Measurements from ENCODE around the gene ALDH1A3.

ALDH1A3 gene

GRCh38 chr15:100948430-100948762 is 68.8 kb downstream of the ALDH1A3 start:
- no peak for DNase-seq (ENCODE audit: low read depth in 1 of 2, low spot score in 1 of 2)

GRCh38 chr15:100949691-100950090 is 70.1 kb downstream of the ALDH1A3 start:
- DNase-seq (ENCODE audit: low read depth in 1 of 2, low spot score in 1 of 2) = no peak

GRCh38 chr15:100951965-100952364 is 72.3 kb downstream of the ALDH1A3 start:
- no peak for DNase-seq (ENCODE audit: low read depth in 1 of 2, low spot score in 1 of 2)

GRCh38 chr15:100952566-100952965 is 72.9 kb downstream of the ALDH1A3 start:
- no peak for DNase-seq (ENCODE audit: low read depth in 1 of 2, low spot score in 1 of 2)

GRCh38 chr15:100958326-100959065 is 78.9 kb downstream of the ALDH1A3 start:
- DNase-seq (ENCODE audit: low read depth in 1 of 2, low spot score in 1 of 2) = no peak

DNA sequence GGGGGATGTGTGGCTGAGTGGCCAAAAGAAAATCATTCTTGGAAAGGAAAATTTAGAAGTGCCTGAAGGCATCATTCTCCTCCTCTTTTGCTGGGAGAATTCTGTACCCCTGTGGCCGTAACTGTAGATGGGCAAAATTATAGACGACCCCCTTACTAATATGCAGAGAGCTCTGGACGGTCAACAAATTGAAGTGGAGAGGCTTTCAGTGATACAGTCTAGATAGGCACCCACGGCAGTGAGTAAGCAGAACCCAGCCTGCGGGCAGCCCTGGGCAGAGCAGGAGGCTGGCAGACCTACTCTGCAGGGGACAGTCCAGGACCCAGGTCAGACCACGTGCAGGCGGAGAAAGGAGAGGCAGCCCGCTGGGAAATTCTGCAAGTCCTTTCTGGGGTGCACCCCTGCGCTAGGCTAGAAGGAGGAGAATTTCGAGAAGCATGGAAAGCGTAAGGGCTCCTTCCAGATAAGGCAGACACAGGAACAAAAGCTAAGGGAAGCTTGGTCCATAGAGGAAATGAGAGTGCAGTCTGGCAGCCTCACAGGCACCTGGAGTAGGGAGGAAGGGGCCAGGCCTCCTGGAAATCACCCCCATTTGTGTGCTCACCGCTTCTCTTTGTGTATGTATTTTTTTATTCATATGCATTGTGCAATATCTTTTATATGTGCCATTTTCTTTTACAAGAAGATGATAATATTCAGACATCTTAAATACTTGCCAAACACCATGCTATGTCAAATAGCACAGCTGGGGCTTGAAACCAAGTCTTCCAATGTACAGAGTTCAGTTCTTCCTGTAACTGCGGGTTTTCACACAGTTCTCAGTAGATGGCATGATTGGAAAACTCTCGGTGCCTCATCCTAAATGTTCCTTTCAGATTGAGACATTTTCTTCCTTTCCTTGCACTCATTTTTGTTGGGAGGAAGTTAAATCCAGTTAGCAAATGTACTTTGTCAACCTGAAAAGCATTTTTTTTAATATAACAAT is 79.7 kb downstream of the ALDH1A3 start:
- no peak for DNase-seq (ENCODE audit: low read depth in 1 of 2, low spot score in 1 of 2)
